NCI-H82 (cell line): Measurements from ENCODE around the gene HIPK3.

Experiments
- DNase-seq: peaks from one replicate; lab custom pipeline; 2025; lab: John Stamatoyannopoulos, UW

The HIPK3 gene

GRCh38 chr11:33390944-33391892 lies 134.0 kb downstream of the HIPK3 start:
- DNase-seq, result no peak

GRCh38 chr11:33391893-33392251 lies 134.7 kb downstream of the HIPK3 start:
- DNase-seq, result no peak

DNA sequence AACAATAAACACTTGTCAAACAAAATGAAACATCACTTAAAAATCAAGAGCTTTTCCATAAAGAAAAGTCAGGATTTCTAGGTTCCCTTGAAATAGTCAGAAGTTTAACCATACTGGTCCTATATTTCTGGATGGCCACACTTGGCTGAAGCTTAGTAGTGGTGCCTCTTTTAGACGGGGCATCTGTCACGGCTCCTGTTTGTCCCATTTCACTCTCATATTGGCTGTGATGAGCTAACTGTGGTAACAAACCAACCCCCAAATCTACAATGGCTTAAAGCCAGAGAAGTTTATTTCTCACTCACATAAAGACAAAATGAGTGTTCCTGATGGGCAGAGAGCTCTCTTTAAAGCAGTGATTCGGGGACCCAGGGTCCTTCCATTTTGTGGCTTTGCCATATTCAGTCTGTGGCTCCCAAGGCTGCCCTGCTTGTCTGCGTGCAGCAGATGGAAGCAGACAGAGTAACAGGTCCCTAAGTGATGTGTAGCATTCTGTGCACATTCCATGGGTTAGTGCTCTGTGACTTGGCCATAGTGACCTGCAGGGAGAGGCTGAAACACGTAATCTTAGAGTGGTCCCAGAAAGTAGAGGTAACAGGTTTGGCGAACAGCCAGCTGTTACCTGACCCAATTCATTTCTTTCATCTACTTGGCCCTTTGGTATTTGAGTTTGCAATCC lies 137.4 kb downstream of the HIPK3 start:
- no peak for DNase-seq

DNA sequence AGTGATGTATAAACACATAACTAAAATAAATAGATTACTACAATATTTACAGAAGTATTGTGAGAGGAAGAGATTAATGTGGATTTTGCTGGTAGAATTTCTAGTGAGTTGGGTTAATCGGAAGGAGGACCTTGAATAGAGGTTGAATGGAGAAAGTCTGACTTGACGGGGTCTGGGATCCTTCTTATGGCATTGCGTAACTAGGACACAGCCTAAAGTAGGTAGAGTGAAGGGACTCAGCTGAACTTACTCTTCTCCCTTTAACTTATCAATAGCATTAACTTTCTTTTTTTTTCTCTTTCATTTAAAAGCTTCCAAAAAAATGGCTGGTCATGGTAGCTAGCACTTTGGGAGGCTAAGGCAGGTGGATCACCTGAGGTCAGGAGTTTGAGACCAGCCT lies 139.2 kb downstream of the HIPK3 start:
- DNase-seq, result no peak

- DNase-seq, result peak; percentile 47
Observed at GRCh38 chr11:33399421-33399820, 142.2 kb downstream of the HIPK3 start.

GRCh38 chr11:33402066-33402465 lies 144.9 kb downstream of the HIPK3 start:
- DNase-seq, result peak; percentile 40

- DNase-seq, result no peak
Observed at GRCh38 chr11:33403344-33403743, 146.2 kb downstream of the HIPK3 start.

DNA sequence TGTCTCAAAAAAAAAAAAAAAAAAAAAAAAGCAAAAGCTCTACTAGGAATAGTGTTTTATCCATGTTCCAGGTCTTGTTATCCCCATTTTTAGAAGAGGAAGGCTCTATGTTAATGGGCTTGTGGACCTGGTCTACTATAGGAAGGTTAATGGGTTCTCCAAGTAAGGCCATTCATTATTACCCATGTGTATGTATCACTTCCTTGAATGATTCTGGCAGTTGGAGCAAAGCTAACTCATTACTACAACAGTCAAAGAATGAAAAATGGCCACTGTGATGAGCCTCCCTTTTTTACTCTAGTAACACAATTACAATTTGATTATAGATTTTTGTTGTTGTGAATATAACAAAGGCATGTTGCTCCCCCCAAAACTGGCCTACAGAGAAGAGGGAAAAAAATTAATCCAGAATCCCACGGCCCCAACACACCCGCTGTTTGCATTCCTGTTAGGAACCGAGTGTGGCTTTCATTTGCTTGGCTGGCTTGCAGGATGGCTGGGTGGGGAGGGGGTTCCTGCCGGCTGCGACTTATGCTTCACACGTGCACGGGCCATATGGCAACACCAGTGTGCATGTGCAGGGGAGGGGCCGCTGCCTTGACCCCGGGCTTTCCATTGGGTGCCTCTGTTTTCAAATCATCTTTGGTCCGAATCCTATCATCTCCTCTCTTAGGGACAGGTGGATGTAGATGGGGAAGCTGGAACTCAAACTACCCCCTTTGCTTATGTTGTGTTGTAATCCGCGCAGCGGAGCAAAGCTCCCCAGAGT lies 148.8 kb downstream of the HIPK3 start:
- DNase-seq, result peak; percentile 97
